GM04503 (cell line): ENCODE data around the gene WDCP.
A peak's percentile ranks its signal among the peaks of the same experiment; 100 is the strongest.
"Not testable (repeated sequence)": the region's sequence is repeated elsewhere in the genome, so short reads cannot be mapped to it uniquely, and the experiment has no call there.

Experiments used
- DNase-seq: peaks from one replicate; pipeline ENCODE4 v3.0.0-alpha.2; 2012; ENCODE audit warnings: low read depth

WDCP gene

GRCh38 chr2:24022324-24022974, 24.7 kb downstream of the WDCP start:
- no peak for DNase-seq

DNA sequence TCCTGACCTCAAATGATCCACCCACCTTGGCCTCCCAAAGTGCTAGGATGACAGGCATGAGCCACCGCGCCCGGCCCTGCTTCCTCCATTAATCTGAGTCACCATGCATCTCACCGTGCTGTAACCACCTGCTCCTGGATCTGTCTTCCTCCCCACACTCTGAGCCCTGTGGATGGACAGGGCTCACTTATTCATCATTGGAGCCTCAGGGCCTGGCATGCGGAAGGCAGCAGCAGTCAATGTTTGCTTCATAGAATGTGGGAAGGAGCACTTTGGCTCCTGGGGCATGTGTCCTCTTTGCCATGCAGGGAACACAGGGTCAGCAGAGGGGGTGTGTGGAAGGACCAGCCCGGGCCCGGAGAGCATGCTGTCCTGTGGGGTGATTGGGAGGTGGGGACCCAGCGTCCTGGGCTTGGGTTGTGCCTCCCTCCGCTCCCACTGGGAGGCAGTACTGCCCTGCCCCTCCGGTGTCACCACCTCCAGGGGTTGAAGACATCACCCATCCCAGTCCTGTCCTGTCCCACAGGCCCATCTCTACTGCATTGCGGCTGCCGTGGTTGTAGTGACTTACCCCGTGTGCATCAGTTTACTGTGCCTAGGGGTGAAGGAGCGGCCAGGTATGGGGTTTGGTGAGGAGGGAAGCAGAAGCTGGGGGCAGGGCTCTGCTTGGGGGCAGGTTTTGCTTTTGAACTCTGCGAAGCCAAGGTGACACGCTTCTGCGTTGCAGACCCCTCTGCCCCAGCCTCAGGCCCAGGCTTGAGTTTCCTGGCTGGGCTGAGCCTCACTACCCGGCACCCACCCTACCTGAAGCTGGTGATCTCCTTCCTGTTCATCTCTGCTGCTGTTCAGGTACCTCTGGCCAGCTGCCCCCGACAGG, 25.8 kb downstream of the WDCP start:
- DNase-seq = no peak

GRCh38 chr2:24020244-24020643, 26.9 kb downstream of the WDCP start:
- no peak for DNase-seq

- no peak for DNase-seq
These were observed 27.5 kb downstream of the WDCP start for GRCh38 chr2:24019729-24020128.

DNA sequence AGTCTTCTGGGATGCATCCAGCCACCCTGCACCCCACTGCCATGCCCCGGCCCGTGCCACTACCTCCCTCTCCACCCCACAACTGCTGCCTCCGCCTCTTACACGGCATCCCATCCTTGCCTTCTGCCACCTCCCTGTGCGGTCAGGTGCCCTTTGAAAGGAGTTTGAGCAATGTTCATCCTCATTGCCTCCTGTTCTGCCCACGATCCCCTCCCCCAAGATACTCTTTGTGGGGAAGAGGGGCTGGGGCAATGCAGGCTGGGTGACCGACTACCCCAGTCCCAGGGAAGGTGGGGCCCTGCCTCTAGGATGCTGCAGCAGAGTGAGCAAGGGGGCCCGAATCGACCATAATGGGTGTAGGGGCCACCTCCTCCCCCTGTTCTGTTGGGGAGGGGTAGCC, 28.9 kb downstream of the WDCP start:
- no peak for DNase-seq

- no peak for DNase-seq
These were observed 29.5 kb downstream of the WDCP start for GRCh38 chr2:24017711-24018110.

GRCh38 chr2:24016853-24017703, 30.1 kb downstream of the WDCP start:
- no peak for DNase-seq

GRCh38 chr2:24016376-24016761, 30.8 kb downstream of the WDCP start:
- no peak for DNase-seq

DNA sequence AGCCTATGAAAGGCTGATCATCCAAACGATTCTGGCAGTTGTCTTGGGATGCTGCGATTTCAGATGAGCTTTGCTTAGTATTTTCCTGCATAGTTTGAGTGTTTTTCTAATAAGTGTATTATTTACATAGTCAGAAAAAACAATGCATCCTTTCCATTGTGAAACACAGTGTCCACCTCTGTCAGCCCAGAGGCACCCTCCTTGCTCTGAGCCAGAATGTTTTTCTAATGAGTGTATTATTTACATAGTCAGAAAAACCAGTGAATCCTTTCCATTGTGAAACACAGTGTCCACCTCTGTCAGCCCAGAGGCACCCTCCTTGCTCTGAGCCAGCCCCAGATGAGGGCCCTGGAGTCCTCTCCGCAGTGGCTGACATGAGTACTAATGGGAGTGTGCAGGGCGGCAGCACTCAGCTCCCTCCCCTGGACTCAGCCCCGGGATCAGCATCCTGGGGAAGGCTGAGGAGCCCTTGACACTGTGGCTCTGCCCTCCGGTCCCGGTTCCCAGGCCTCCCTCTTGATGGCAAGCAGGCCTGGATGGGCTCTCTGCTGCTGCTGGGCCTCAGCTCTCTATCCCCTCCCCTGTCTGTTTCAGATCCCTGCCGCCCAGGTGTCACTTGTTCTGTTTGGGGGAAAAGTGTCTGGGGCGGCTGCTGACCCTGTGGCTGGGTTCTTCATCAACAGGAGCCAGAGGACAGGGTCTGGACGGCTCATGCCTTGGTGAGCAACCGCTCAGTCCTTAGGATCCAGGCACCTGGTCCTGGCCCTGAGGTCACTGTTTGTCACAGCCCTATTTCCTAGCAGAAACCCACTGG, 31.4 kb downstream of the WDCP start:
- peak; percentile 78 for DNase-seq

DNA sequence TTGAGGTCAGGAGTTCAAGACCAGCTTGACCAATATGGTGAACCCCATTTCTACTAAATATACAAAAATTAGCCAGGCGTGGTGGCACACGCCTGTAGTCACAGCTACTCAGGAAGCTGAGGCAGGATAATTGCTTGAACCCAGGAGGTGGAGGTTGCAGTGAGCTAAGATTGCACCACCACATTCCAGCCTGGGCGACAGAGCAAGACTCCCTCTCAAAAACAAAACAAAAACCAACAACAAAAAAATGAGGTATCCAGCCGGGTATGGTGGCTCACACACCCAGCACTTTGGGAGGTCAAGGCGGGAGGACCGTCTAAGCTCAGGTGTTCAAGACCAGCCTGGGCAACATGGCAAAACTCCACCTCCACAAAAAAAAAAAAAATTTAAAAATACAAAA, 32.3 kb downstream of the WDCP start:
- DNase-seq = not testable (repeated sequence)

DNA sequence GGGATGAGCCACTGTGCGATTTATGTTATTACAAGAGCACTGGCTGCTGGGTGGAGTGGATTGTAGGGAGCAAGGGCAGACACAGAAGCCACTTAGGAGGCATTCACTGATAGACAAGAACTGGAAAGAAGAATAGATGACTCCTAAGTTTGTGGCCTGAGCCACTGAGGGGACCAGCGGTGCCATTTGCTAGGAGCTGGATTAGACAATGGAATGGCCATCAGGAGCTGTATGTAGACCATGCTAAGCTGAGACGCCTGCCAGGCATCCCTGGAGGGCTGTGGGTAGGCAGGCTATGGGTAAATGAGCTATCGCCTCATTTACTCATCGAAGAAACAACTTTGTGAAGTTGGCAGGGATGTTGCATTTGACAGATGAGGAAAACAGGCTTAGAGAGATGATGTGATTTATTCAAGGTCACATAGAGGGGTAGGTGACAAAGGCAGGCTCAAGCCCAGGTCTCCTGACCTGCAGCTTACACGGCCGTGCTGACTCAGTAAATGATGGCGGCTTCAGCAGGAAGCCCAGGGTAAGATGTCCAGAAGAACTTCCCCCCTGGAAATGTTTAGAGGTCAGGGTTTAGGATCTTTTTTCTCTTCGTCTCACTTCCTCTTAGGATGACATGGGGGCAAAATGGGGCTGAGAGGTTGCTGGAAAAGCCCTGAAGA, 34.5 kb downstream of the WDCP start:
- no peak for DNase-seq

DNA sequence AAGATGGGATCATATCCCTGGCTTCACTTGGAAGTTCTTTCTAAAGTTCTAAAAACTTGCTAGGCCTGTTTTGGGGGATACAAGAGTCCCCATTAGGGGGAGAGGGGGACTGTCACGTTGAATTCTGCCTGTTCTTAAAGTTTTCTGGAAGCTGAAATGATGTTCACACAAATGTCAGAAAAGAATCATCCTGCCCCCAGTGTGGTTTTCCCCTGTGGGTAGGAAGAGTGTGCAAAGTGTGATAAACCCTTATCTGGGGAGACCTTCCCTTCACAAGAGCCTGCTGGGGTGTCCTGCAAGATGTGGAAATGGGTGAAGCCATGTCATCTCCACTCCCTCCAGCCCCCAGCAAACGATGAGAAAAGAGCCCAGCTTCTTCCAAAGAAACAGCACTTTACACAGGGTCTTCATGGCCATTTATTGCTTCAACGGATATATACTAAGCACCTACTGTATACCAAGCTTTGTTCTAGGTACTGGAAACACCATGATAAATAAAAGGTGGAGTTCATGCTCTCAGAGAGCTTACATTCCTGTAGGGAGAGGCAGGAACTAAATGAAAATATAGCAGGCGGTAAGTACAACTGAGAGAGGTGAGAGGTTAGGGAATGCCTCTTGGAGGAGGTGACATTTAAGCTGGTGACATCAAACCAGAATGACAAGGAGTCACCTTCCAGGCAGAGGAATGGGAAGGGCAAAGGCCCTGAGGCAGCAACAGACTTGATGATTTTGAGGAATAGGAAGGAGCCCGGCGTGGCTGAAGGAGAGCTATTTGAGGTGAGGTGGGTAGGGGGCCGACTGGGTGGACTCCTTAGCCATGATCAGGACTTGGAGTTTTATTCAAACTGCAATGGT, 35.7 kb downstream of the WDCP start:
- DNase-seq = no peak

DNA sequence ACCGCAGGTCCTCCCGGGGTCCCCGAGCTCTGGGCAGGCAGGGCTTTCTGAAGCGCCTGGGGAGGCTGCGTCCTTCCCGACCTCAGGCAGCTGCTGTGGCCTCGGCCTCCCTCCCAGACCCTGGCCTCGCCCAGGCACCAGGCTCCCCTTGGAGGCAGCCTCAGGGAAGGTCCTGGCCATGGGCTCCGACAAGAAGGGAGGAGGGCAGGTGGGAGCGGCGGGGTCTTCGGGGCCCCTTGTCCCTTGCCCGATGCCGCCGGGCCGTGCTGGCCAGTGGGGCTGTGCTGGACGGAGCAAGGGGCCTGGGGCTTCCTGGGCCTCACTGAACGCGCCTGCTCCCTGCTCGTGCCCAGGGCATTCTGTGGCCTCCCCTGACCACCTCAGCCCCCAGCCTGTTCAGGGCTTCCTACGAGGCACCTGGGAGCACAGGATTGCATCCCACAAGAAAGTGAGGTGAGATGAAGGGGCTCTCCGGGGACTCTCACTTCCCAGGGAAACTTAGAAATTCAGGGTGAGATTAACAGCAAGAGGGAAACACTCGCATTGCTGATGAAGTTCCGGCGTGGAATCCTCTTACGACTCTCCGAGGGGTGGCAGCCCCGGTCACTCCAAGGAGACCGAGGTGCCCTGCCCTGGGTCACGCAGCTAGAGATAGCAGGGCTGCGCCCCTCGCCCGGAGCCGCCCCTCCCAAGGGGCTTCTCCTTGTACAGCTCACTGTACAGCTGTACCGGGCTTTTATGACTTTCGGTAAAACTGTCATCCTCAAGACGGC, 36.5 kb downstream of the WDCP start:
- no peak for DNase-seq

GRCh38 chr2:24009680-24010476, 37.3 kb downstream of the WDCP start, which contains the start of gene MFSD2B:
Gene MFSD2B (plus strand): TSS chr2:24010085. CDS start chr2:24010097, 12 bp downstream.
- DNase-seq = no peak

DNA sequence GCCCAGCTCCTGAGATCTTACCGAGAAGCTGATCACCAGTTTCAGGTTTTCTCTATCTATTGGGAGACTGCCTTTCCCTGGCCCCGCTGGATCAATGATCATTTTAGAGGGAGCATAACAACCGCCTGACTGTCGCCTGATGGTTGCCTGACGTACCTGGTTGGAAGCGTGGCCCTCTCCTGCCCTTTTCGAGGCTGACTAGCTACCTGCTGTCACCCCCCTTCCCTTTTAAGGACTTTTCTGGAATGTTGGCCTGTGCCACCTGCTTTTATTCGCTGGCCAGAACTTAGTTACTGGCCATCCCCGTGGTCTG, 37.9 kb downstream of the WDCP start:
- no peak for DNase-seq

- DNase-seq = no peak
These were observed 38.4 kb downstream of the WDCP start for GRCh38 chr2:24008672-24009366.

DNA sequence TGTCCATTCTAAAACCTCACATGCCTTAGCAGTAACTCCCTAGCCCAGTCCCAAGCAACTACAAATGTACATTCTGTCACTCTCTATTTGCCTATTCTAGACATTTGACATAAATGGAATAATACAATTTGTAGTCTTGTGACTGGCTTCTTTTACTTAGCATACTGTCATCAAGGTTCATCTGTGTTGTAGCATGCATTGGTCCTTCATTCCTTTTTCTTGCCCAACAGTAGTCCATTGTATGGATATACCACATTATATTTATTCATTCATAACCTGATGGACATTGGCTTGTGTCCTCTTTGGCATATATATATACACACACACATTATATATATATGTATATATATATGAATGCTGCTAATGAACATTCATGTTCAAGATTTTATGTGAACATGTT, 39.5 kb downstream of the WDCP start:
- DNase-seq = no peak

DNA sequence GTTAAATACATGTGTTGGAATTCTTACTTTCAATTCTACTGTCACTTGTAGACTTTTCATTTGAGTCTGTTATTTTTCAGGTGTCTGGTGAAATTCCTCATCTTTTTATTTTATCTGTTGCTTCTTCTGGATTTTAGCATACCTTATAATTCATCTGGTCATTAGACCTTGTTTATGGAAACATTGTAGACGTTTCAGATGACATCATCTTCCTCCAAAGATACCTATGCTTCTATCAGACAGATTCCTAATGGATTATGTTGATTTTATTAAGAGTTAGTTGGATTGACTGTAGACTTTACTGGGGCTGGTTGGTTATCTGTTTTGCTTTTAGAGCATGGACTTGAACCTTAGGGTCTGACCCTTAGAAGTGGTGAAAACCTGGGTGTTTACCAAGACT, 52.6 kb downstream of the WDCP start:
- DNase-seq = no peak
